ENCODE results near the gene OLIG1. TPM values are rescaled to one million over a fixed set of nuclear protein-coding genes. Genes with fewer than 3 reads are reported as not detected.

The OLIG1 gene, protein sequence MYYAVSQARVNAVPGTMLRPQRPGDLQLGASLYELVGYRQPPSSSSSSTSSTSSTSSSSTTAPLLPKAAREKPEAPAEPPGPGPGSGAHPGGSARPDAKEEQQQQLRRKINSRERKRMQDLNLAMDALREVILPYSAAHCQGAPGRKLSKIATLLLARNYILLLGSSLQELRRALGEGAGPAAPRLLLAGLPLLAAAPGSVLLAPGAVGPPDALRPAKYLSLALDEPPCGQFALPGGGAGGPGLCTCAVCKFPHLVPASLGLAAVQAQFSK
- not detected for polyA plus RNA-seq (2012; ENCODE audit: insufficient read depth, insufficient read length, low read depth)

GRCh38 chr21:33069994-33070743 lies at the start of gene OLIG1:
TSS of gene OLIG1 (plus strand) at chr21:33070141. CDS start at chr21:33070247, 106 bp downstream.
- peaks cover 3% of the 10 kb centered on the region; the same call in 1 of the 2 replicates for H3K9me3 ChIP-seq
- H3K4me1 ChIP-seq = no peaks in the 10 kb centered on the region
- DNase-seq = no peak
- TF ChIP-seq, protein P1, sequence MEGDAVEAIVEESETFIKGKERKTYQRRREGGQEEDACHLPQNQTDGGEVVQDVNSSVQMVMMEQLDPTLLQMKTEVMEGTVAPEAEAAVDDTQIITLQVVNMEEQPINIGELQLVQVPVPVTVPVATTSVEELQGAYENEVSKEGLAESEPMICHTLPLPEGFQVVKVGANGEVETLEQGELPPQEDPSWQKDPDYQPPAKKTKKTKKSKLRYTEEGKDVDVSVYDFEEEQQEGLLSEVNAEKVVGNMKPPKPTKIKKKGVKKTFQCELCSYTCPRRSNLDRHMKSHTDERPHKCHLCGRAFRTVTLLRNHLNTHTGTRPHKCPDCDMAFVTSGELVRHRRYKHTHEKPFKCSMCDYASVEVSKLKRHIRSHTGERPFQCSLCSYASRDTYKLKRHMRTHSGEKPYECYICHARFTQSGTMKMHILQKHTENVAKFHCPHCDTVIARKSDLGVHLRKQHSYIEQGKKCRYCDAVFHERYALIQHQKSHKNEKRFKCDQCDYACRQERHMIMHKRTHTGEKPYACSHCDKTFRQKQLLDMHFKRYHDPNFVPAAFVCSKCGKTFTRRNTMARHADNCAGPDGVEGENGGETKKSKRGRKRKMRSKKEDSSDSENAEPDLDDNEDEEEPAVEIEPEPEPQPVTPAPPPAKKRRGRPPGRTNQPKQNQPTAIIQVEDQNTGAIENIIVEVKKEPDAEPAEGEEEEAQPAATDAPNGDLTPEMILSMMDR (IDR thresholded peaks at IDR 0.05; ENCODE audit: low read depth, low read length) = no peak
- no peaks in the 10 kb centered on the region for H3K36me3 ChIP-seq
- peaks cover 83% of the 10 kb centered on the region for H3K27me3 ChIP-seq
- no peak within 1 kb of the TSS for H3K4me3 ChIP-seq (ENCODE audit: low read depth, low read length)

- H3K27me3 ChIP-seq = peaks cover 95% of the 10 kb centered on the region
- TF ChIP-seq, protein P1 (IDR thresholded peaks at IDR 0.05; ENCODE audit: low read depth, low read length) = no peak
- no peak for DNase-seq
Observed at GRCh38 chr21:33020558-33021100, 49.3 kb upstream of the OLIG1 start.

DNA sequence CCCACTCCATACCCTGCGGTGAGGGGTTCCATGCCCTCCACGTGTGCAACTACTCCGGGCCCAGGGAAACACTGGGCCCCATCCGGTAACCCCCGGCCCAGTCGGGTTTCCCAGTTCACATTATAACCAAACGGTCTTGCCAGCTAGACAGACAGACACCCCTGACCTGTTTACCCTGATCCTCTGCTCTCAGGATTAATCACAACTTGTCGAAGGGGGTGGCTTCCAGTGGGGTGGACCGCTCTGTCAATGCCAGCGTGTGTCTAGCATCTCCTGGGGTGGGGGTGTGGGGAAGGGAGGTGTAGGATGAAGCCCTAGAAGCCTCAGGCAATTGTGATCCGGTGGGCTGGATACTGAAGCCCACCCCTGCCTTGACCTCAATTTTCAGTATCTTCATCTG lies 48.8 kb upstream of the OLIG1 start:
- TF ChIP-seq, protein P1 (IDR thresholded peaks at IDR 0.05; ENCODE audit: low read depth, low read length) = no peak
- H3K9me3 ChIP-seq = no peaks in the 10 kb centered on the region
- H3K4me3 ChIP-seq (ENCODE audit: low read depth, low read length) = no peak overlapping the region
- no peaks in the 10 kb centered on the region for H3K4me1 ChIP-seq
- DNase-seq = no peak
- no peaks in the 10 kb centered on the region for H3K36me3 ChIP-seq
- H3K27me3 ChIP-seq = peaks cover 95% of the 10 kb centered on the region

More at GRCh38 chr21:33020558-33021100, 49.3 kb upstream of the OLIG1 start:
- no peak overlapping the region for H3K4me3 ChIP-seq (ENCODE audit: low read depth, low read length)
- no peaks in the 10 kb centered on the region for H3K36me3 ChIP-seq
- H3K4me1 ChIP-seq = no peaks in the 10 kb centered on the region
- H3K9me3 ChIP-seq = no peaks in the 10 kb centered on the region

GRCh38 chr21:33021667-33022066 lies 48.3 kb upstream of the OLIG1 start:
- Histone ChIP-seq H3K4me3 (ENCODE audit: low read depth, low read length) (no peak overlapping the region), H3K4me1 (no peaks in the 10 kb centered on the region), H3K27me3 (peaks cover 95% of the 10 kb centered on the region), H3K9me3 (no peaks in the 10 kb centered on the region), H3K36me3 (no peaks in the 10 kb centered on the region)
- DNase-seq = no peak
- TF ChIP-seq, protein P1 (IDR thresholded peaks at IDR 0.05; ENCODE audit: low read depth, low read length) = no peak

DNA sequence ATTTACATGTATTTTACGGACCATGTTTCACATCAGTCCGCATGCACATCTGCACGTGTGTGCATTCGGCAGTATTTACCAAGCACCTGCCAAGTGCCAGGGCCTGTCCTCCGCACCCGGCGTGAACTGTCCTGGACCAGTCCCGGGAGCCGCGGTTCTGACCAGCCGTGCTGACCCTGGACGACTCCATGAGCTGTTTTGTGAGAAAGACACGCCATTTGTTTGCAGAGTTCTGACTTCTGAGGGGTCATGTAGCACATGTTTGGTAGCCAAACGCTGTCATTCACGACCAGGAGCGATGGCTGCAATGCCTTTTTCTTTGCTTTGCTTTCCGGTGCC lies 47.5 kb upstream of the OLIG1 start:
- no peak for DNase-seq
- H3K27me3 ChIP-seq = peaks cover 97% of the 10 kb centered on the region
- H3K4me3 ChIP-seq (ENCODE audit: low read depth, low read length) = no peak overlapping the region
- no peaks in the 10 kb centered on the region for H3K4me1 ChIP-seq
- H3K36me3 ChIP-seq = no peaks in the 10 kb centered on the region
- no peaks in the 10 kb centered on the region for H3K9me3 ChIP-seq
- TF ChIP-seq, protein P1 (IDR thresholded peaks at IDR 0.05; ENCODE audit: low read depth, low read length) = no peak
